GM12891 (cell line): Measurements from ENCODE around the gene FAM110C.
A peak's percentile ranks its signal among the peaks of the same experiment; 100 is the strongest.

Experiments
- DNase-seq: peaks from one replicate; pipeline ENCODE4 v3.0.0; 2011; ENCODE audit warnings: low spot score; ENCODE audit not compliant: insufficient read length
- FAIRE-seq: peaks from 2 replicates; lab custom pipeline; 2011; peaks lifted over from hg19 to GRCh38; lab: Jason Lieb, UNC
- PAX5 ChIP-seq: IDR thresholded peaks from 2 replicates; pipeline ENCODE4 v1.6.1; 2011; ENCODE audit warnings: low read length, moderate library complexity, mild to moderate bottlenecking; ENCODE audit not compliant: insufficient read depth, severe bottlenecking
- POLR2A ChIP-seq: IDR thresholded peaks from 2 replicates; pipeline ENCODE4 v1.6.1; 2011; ENCODE audit warnings: low read depth, low read length, control low read depth
- POLR2AphosphoS5 ChIP-seq: IDR thresholded peaks from 2 replicates; pipeline ENCODE4 v1.6.1; 2011; ENCODE audit warnings: low read depth, low read length, control low read depth
- POU2F2 ChIP-seq: IDR thresholded peaks from 2 replicates; pipeline ENCODE4 v1.6.1; 2011; ENCODE audit warnings: low read depth, mild to moderate bottlenecking, control low read depth, low read length, moderate library complexity
- SPI1 ChIP-seq: IDR thresholded peaks from 2 replicates; pipeline ENCODE4 v1.6.1; 2011; ENCODE audit warnings: low read depth, low read length, control low read depth
- TAF1 ChIP-seq: IDR thresholded peaks from 2 replicates; pipeline ENCODE4 v1.6.1; 2011; ENCODE audit warnings: low read depth, low read length, control low read depth

Gene FAM110C

GRCh38 chr2:44748-45341 is 1.5 kb downstream of the FAM110C start:
- FAIRE-seq (no peak), DNase-seq (no peak)
- TF ChIP-seq POU2F2 (no peak), POLR2AphosphoS5 (no peak), PAX5 (no peak), POLR2A (no peak), TAF1 (no peak), SPI1 (no peak)

GRCh38 chr2:42788-43187 is 3.5 kb downstream of the FAM110C start:
- TF ChIP-seq POU2F2 (no peak), PAX5 (no peak), SPI1 (no peak), TAF1 (no peak), POLR2AphosphoS5 (no peak), POLR2A (no peak)
- FAIRE-seq, result no peak
- no peak for DNase-seq

GRCh38 chr2:40465-40864 is 5.8 kb downstream of the FAM110C start:
- no peak for TF ChIP-seq POU2F2
- TF ChIP-seq TAF1, result no peak
- no peak for FAIRE-seq
- DNase-seq, result no peak

- DNase-seq (no peak), FAIRE-seq (no peak)
- TF ChIP-seq POLR2AphosphoS5, result no peak
- no peak for TF ChIP-seq SPI1
- TF ChIP-seq PAX5, result no peak
- no peak for TF ChIP-seq TAF1
- no peak for TF ChIP-seq POLR2A
- TF ChIP-seq POU2F2, result no peak
Measured at GRCh38 chr2:38155-38554, 8.2 kb downstream of the FAM110C start.

GRCh38 chr2:36318-36717 is 10.0 kb downstream of the FAM110C start:
- no peak for DNase-seq
- no peak for FAIRE-seq
- no peak for TF ChIP-seq TAF1
- TF ChIP-seq POLR2A, result no peak
- no peak for TF ChIP-seq POU2F2
- no peak for TF ChIP-seq POLR2AphosphoS5
- no peak for TF ChIP-seq PAX5
- no peak for TF ChIP-seq SPI1

GRCh38 chr2:35852-36251 is 10.5 kb downstream of the FAM110C start:
- DNase-seq, result no peak
- no peak for FAIRE-seq

GRCh38 chr2:33620-34019 is 12.7 kb downstream of the FAM110C start:
- no peak for TF ChIP-seq POLR2AphosphoS5
- TF ChIP-seq POU2F2, result no peak
- TF ChIP-seq PAX5, result no peak
- TF ChIP-seq POLR2A, result no peak
- no peak for TF ChIP-seq SPI1
- no peak for TF ChIP-seq TAF1
- FAIRE-seq (no peak), DNase-seq (no peak)

More at GRCh38 chr2:35852-36251, 10.5 kb downstream of the FAM110C start:
- TF ChIP-seq PAX5, result no peak
- no peak for TF ChIP-seq POLR2AphosphoS5
- no peak for TF ChIP-seq POLR2A
- no peak for TF ChIP-seq TAF1
- TF ChIP-seq SPI1, result no peak
- TF ChIP-seq POU2F2, result no peak

GRCh38 chr2:32068-32467 is 14.2 kb downstream of the FAM110C start:
- DNase-seq (no peak), FAIRE-seq (no peak)
- TF ChIP-seq POLR2A, result no peak
- no peak for TF ChIP-seq POU2F2
- TF ChIP-seq TAF1, result no peak

GRCh38 chr2:29253-29652 is 17.1 kb downstream of the FAM110C start:
- FAIRE-seq (no peak), DNase-seq (no peak)
- no peak for TF ChIP-seq PAX5
- TF ChIP-seq SPI1, result no peak
- TF ChIP-seq TAF1, result no peak
- TF ChIP-seq POLR2AphosphoS5, result no peak
- TF ChIP-seq POU2F2, result no peak
- TF ChIP-seq POLR2A, result no peak

GRCh38 chr2:28406-28975 is 17.8 kb downstream of the FAM110C start:
- no peak for FAIRE-seq
- no peak for DNase-seq
- TF ChIP-seq TAF1 (no peak), SPI1 (0 out of 2 replicates have a peak, but pooled peaks have one; percentile 24), PAX5 (no peak)

GRCh38 chr2:26891-27290 is 19.4 kb downstream of the FAM110C start:
- FAIRE-seq (no peak), DNase-seq (no peak)
- TF ChIP-seq POU2F2, result no peak
- no peak for TF ChIP-seq POLR2A
- TF ChIP-seq TAF1, result no peak
- TF ChIP-seq POLR2AphosphoS5, result no peak
- TF ChIP-seq PAX5, result no peak
- no peak for TF ChIP-seq SPI1
